Neutrophil (primary cell): Measurements from ENCODE around the gene ST3GAL3.

Experiments used
- H3K27ac ChIP-seq: fragments of 200-600 bp; sonication (generic); 2 replicates; pipeline ENCODE4 v1.5.1; 2016; ENCODE audit warnings: mild to moderate bottlenecking, moderate library complexity
- H3K27me3 ChIP-seq: fragments of 200-600 bp; sonication (generic); 2 replicates; pipeline ENCODE4 v1.6.0; 2016; ENCODE audit warnings: mild to moderate bottlenecking
- H3K36me3 ChIP-seq: fragments of 200-600 bp; sonication (generic); 2 replicates; pipeline ENCODE4 v1.5.1; 2017
- H3K4me1 ChIP-seq, 2 experiments: fragments of 200-600 bp in 1 of 2; sonication (generic) in 1 of 2; 1 replicate in 1 of 2; 2 replicates in 1 of 2; pipeline versions ENCODE4 v1.5.1 to v1.6.1; 2013 to 2016; ENCODE audit warnings: low read depth in 1 of 2, low read length in 1 of 2, mild to moderate bottlenecking in 1 of 2, moderate library complexity in 1 of 2; ENCODE audit not compliant: control insufficient read depth in 1 of 2, insufficient read depth in 1 of 2
- H3K4me3 ChIP-seq, 2 experiments: fragments of 200-600 bp in 1 of 2; sonication (generic) in 1 of 2; 1 replicate in 1 of 2; 2 replicates in 1 of 2; pipeline ENCODE4 v1.5.1; 2013 to 2016; ENCODE audit warnings: low read depth in 1 of 2, low read length in 1 of 2, mild to moderate bottlenecking in 1 of 2, moderate library complexity in 1 of 2
- H3K9me3 ChIP-seq: fragments of 200-600 bp; sonication (generic); 2 replicates; pipeline ENCODE4 v1.5.1; 2016
- CTCF ChIP-seq: fragments of 200-600 bp; sonication (generic); IDR thresholded peaks from 2 replicates; pipeline ENCODE4 v1.5.1; 2016; ENCODE audit warnings: antibody characterized with exemption

Gene ST3GAL3

GRCh38 chr1:43976045-43976444 lies 268.7 kb downstream of the ST3GAL3 start:
- TF ChIP-seq CTCF, result no peak
- Histone ChIP-seq H3K36me3 (peaks cover 30% of the 10 kb centered on the region), H3K4me3 (peak overlapping the region; percentile 96), H3K9me3 (no peaks in the 10 kb centered on the region), H3K4me1 (peaks cover 60% of the 10 kb centered on the region in 2 experiments), H3K27me3 (peaks cover 13% of the 10 kb centered on the region), H3K27ac (peak overlapping the region; percentile 98)

- no peak for TF ChIP-seq CTCF
- Histone ChIP-seq H3K4me3 (peak overlapping the region; percentile 96), H3K36me3 (peaks cover 30% of the 10 kb centered on the region), H3K27me3 (peaks cover 13% of the 10 kb centered on the region), H3K9me3 (no peaks in the 10 kb centered on the region), H3K27ac (peak overlapping the region; percentile 98), H3K4me1 (peaks cover 64 to 68% of the 10 kb centered on the region in 2 experiments)
Observed at GRCh38 chr1:43976890-43977289, 269.6 kb downstream of the ST3GAL3 start.

- TF ChIP-seq CTCF, result no peak
- H3K4me1 ChIP-seq, result peaks cover 72 to 75% of the 10 kb centered on the region in 2 experiments
- peak overlapping the region; percentile 57 to 96 for H3K4me3 ChIP-seq
- no peaks in the 10 kb centered on the region for H3K9me3 ChIP-seq
- peak overlapping the region; percentile 98 for H3K27ac ChIP-seq
- H3K27me3 ChIP-seq, result peaks cover 13% of the 10 kb centered on the region
- peaks cover 30% of the 10 kb centered on the region for H3K36me3 ChIP-seq
Observed at GRCh38 chr1:43977376-43978263, 270.3 kb downstream of the ST3GAL3 start.

GRCh38 chr1:43978264-43978550 lies 270.9 kb downstream of the ST3GAL3 start:
- peak overlapping the region; percentile 98 for H3K27ac ChIP-seq
- H3K27me3 ChIP-seq, result peaks cover 13% of the 10 kb centered on the region
- TF ChIP-seq CTCF, result no peak
- H3K9me3 ChIP-seq, result no peaks in the 10 kb centered on the region
- H3K4me1 ChIP-seq, result peaks cover 78 to 81% of the 10 kb centered on the region in 2 experiments
- peak overlapping the region; percentile 57 to 96 for H3K4me3 ChIP-seq
- peaks cover 30% of the 10 kb centered on the region for H3K36me3 ChIP-seq

GRCh38 chr1:43978551-43979260 lies 271.4 kb downstream of the ST3GAL3 start, which contains the start of gene B4GALT2:
Gene B4GALT2 (plus strand): TSS chr1:43979210. CDS start chr1:43981161, 1,951 bp downstream.
- peaks cover 82 to 85% of the 10 kb centered on the region in 2 experiments for H3K4me1 ChIP-seq
- peak within 1 kb of the TSS; percentile 57 to 96 for H3K4me3 ChIP-seq
- peak within 1 kb of the TSS; percentile 98 for H3K27ac ChIP-seq
- peaks cover 30% of the 10 kb centered on the region for H3K36me3 ChIP-seq
- TF ChIP-seq CTCF, result no peak
- no peaks in the 10 kb centered on the region for H3K9me3 ChIP-seq
- peaks cover 13% of the 10 kb centered on the region for H3K27me3 ChIP-seq
